GM18526 (cell line): ENCODE results near the gene OR13C8.
"Not testable (repeated sequence)": the region's sequence is repeated elsewhere in the genome, so short reads cannot be mapped to it uniquely, and the experiment has no call there.

Source experiments
- POLR2A ChIP-seq: IDR thresholded peaks from 3 replicates; pipeline ENCODE4 v1.6.1; 2011; ENCODE audit not compliant: insufficient read length; ENCODE audit errors: extremely low read depth

OR13C8 gene, protein sequence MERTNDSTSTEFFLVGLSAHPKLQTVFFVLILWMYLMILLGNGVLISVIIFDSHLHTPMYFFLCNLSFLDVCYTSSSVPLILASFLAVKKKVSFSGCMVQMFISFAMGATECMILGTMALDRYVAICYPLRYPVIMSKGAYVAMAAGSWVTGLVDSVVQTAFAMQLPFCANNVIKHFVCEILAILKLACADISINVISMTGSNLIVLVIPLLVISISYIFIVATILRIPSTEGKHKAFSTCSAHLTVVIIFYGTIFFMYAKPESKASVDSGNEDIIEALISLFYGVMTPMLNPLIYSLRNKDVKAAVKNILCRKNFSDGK

DNA sequence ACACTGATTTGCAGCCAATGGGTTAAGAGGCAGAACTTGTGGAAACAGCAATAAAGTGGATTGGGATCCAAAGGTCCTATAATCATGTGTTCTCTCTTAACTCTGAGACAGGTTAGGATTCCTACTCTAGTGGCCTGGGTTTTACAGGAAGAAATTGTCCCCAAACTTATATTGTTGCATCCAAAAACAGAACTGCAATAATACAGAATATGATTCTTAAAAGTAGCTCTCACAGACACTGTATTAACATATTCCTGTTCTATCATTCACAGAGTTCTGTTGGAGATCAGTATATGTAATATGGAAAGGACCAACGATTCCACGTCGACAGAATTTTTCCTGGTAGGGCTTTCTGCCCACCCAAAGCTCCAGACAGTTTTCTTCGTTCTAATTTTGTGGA, at the start of gene OR13C8:
Gene OR13C8 (plus strand): TSS at position 301 of the 400 bp plus-strand sequence. CDS start 0 bp downstream, at position 301.
- no peak for TF ChIP-seq POLR2A

DNA sequence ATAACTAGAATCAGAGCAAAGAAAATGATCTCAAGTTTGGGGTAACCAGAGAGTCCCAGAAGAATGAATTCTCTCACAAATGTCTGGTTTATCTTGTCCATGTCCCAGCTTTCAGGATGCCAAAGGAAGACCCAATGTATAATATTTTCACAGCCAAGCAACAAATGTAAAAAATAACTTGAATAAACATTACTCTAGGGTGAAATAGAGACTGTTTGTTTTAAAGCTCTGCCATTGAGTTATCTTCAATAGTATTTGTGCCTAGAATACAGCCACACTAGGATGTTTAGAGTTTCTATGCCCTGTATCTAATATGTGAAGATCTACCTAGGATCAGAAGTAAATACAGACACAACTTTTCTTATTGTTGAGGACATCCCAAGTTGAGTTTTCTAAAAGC, 41.9 kb upstream of the OR13C8 start, which contains the start of gene OR13C4:
Gene OR13C4 (minus strand): TSS at position 101 of the 400 bp plus-strand sequence. CDS start 0 bp downstream, at position 101.
- no peak for TF ChIP-seq POLR2A

DNA sequence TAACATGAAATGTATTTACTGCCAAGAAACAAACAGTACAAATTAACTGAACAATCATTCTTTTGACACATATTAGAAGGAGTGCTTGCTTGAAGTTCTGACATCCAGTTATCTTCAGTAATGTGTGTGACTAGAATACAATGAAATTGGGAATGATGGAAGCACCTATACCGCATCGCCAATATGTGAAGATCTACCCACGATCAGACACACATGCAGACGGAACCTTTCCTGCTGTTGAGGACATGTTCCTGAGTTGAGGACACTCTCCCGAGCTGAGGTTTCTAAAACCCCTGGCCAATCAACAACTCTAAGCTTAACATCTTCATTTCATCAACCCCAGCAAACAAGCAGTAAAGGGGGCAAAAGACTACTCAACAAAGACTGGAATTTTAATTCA, 32.2 kb upstream of the OR13C8 start, which contains the start of gene OR13C3:
Gene OR13C3 (minus strand): TSS at position 101 of the 400 bp plus-strand sequence. CDS start 133 bp downstream, outside the sequence.
- TF ChIP-seq POLR2A: no peak

DNA sequence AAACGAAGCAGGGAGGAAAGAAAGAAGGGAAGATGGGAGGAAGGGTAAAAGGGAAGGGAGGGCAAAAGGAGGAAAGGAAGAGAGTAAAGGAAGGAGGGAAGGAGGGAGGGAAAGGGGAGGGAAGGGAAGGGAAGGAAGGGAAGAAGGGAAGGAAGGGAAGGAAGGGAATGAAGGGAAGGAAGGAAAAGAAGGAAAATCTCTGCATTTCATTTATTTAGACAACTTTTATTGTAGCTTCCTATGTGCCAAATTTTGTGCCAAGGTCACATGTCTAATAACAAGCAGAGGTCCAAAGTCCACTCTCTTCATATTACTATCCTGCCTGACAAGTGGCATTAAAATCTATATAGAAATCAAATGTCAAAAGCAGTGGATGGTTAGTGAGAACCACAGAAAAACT, 29.7 kb upstream of the OR13C8 start:
- TF ChIP-seq POLR2A: no peak

DNA sequence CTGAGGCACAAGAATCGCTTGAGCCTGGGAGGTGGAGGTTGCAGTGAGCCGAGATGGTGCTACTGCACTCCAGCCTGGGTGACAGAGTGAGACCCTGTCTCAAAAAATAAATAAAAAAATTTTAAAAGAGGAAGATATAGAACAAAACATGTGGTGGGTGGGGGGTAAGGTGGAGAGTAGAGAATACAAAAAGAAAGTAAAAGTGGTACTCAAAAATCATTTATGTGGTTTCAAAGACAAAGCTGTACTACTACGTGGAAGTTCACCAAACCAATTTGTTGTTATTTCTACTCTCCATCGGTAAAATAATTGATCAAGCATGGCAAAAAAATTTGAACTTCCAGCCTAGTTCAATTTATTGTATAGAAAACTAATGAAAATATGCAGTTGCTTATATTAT, 24.3 kb upstream of the OR13C8 start:
- no peak for TF ChIP-seq POLR2A

DNA sequence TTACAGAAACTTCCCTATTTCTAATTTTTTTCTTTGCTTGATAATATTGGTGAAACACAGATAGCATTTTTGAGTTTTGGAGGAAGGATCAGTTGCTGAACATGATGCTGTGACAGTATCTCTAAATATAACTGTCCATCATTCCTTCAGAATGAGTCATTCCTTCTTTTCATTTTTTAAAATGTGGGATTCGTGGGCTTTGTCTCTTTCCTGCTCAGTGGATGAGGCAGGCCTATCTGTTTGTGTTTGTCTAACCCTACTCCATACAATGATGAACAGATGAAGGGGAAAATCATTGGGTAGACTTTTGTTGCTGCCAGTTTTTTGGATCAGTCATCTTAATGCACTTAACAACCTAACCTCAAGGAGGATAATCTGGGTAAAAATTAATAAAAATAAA, 15.7 kb upstream of the OR13C8 start:
- no peak for TF ChIP-seq POLR2A

DNA sequence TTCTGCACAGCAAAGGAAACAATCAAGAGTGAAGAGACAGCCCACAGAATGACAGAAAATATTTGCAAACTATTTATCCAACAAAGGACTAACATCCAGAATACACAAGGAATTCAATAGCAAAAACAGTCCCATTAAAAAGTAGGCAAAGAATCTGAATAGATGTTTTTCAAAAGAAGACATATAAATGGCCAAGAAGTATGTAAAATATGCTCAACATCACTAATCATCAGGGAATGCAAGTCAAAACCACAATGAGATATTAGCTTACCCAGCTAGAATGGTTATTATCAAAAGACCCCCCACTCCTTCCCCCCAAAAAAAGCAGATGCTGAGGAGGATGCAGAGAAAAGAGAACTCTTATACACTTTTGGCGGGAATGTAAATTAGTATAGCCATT, 13.4 kb upstream of the OR13C8 start:
- no peak for TF ChIP-seq POLR2A

DNA sequence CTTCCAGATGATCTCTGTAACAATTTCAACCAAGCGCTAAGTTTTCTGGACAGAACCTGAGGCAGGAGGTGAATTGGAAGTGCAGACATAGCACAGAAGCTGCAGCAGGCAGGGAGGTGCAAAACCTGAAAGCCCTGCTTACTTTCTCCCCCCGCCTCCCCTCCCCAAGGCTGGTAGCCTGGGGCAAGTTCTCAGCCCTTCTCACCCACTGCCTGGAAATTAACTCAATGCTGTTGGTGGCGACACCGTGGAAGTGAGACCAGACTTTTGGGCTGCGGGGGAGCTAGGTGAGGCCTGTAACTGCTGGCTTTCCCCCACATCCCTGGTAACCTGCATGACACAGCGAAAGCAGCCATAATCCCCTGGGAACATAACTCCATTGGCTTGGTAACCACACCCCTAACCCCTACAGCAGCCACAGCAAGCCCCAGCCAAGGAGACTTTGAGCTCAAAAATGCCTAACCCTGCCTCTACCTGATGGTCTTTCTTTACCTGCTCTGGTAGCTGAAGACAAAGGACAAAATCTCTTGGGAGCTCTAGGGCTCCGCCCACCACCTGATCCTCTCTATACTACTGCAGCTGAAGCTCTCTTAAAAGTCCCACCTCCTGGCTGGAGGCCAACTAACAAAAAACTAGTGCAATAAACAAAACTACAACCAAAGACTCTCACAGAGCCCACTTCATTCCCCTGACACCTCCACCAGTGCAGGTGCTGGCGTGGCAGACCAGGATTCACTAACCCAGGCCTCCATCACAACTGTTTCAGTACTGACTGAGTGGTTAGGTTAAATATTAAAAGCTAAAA, 11.9 kb upstream of the OR13C8 start:
- TF ChIP-seq POLR2A: no peak

DNA sequence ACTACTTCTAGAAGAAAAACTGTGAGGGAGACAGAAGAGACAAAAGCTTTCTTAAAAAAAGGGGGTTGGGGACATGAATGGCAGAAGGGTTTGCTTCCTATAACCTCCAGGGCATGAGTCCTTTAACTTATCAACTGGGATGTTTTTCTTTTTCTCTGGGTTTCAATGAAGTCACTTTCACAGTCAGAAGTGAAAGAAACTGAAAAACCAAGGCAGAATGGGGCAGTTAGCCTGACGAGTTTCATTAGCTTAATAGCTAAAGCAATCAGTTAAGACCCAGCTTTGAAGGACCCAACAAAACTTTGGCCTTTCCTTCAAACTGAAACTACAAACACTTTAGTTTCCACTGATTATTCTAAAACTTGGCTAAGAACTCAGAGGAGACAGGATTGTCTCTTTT, 4.6 kb upstream of the OR13C8 start:
- TF ChIP-seq POLR2A: no peak

DNA sequence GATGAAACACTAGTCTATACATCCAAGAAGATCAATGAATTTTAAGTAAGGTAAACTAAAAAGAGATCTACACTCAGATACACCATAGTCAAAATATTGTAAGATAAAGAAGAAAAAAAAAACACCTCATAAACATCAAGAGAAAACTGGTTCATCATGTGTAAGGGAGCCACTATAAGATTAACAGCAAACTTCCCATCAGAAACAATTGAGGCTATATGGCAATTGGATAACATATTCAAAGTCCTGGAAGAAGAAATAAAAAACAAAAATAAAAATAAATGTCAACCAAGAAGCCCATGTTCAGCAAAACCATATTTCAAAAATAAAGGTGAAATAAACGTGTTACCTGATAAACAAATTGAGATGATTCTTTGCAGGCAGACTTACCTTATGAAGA, 3.6 kb downstream of the OR13C8 start:
- no peak for TF ChIP-seq POLR2A

DNA sequence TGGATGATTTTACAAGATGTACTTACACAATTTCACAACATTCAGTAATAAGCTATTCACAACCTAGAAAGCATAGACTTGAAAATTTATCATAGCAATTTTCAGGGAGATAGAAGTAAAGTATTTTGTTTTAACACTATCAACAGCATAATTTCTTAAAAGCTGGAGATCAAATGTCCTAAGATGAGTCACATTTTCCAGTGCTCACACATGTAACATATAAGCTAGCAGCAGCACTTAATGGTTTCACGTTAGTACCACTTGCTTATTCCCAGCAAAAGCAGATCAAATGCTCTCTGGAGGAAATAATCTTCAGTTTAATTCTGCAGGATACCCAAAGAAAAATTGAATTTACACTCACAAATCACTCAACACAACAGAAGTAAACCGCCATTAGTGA, 6.5 kb downstream of the OR13C8 start:
- TF ChIP-seq POLR2A: no peak

DNA sequence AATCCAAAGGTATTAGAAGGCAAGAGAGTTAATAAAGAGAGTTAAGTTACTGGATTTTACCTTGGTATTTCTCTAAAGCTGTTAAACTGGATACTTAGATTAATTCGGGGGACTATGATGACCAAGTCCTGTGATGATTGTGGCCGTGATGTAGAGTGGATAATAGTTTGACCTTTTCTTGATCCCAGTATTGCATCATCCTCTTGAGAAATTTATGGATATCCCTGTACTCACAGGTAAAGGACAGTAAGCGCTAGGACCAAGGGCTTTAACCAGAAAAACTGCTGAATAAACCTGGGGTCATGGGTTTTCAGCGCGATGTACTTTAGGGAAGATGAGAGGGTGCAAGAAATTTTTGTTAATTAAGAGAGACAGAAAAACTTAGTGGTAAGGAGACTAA, 8.3 kb downstream of the OR13C8 start:
- TF ChIP-seq POLR2A: no peak

DNA sequence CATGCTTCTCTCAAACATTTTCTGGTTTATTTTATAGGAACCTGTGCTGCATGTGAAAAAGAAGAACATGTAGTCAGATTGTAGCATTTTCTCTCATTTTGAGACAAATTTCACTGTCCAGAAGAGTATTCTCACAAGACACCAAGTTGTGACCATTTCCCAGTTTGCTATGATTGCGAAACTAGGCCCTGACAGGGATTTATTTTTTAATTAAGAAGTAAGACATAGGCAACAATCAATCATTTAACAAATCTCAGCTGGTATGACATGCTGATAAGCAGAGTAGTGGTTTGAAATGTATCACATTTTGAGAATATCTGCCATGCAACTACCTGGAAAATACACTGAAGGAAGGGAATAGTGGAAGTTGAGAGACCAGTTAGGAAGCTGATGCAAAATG, 11.6 kb downstream of the OR13C8 start:
- TF ChIP-seq POLR2A: no peak

DNA sequence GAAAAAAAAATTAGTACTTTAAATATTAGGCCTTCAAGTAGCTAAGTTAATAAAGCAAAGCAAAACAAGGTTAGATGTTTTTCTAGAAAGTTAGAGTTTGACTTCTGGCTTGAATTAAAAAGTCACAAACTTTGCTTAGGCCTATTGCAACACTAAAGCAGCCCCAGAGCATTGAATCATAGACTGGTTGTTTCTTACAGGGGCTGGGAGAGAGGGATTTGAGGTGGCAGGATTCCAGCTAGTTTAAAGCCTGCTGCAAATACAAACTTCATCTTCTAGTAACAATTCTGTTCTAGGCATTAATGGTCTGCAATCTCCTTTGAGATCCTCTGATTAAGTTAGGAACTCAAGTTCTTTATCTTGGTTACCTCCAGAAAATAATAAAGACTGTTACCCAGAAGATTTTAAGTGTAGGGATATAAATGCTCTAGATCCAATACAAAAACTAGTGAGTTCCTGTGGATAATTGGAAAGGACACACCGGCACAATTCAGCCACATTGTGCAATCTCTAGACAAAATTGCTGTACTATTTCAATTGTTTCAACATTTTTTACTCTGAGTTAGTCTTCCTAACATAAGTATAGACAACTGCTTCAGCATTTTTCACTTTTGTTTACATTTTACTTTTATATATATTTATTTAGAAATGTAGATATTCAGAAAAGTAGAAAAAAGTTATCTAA, 17.7 kb downstream of the OR13C8 start:
- TF ChIP-seq POLR2A: no peak

DNA sequence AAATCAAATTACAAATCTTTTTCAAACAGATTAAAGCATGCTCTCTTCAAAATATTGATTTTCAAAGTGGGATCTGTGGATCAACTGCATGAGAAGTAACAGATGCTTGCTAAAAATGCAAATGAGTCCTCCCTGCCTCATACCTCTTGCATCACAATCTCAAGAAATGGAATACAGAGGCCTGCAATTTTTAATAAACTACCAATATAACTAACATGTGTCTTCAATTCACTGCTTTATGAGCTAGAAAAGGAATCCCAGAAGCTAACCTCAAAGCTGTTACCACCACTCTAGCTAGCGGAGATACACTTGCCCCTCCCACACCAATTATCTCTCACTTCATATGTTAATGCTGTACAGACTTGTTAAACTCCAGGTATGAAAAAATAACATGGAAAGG, 20.7 kb downstream of the OR13C8 start:
- TF ChIP-seq POLR2A: no peak

DNA sequence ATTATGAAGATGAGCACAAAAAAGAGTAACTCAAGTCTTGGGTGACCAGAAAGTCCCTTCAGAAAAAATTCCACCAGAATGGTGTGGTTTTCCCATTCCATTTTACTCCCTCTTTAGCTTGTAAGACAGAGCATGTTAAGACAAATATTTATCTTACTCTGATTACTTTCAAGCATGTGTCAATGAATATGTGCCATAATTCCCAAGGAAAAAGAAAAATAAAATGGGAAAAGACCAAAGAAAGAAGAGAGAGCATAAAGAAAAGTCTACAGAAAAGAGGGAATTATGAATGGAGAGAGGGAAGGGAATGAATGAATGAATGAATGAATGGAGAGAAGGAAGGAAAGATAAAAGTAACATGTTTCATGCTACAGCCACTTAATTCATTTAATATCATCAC, 30.3 kb downstream of the OR13C8 start, which contains the start of gene OR13C5:
Gene OR13C5 (minus strand): TSS at position 101 of the 400 bp plus-strand sequence. CDS start 0 bp downstream, at position 101.
- TF ChIP-seq POLR2A: not testable (repeated sequence)
